Measurements from ENCODE around the gene MED28.

DNA sequence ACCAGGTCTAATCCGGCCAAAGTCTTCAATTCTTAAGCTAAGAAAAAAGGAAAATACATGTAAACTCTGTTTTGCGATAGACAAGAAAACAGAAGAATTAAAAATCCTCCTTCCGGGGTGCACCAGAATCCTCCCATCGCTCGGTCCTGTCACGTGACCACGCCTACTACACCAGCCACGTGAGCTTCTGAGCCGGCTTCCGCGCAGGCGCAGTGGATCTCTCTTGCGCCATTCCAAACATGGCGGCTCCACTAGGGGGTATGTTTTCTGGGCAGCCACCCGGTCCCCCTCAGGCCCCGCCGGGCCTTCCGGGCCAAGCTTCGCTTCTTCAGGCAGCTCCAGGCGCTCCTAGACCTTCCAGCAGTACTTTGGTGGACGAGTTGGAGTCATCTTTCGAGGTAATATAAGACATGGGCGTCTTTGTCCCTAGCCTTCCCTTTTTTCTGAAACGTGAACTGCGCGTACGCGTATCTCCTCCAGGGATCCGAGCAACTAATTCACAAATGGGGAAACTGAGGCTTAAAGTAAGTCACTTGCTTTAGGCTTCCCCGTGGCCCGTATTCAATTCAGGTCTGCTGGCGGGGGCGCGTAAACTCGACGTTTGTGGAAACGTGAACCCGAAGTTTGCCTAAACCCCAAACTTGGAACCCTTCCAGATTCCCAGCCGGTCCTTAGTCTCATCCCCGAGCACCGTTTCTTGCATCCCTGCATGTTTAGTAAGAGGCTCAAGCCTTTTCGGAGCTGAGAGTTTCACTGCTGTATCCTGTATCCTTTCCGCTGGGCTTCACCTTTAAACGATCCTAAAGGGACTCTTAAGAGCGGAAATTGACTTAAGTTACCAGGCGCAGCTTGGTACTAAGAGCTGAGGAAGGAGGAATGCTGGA, at the start of gene MED28:
- TF ChIP-seq, protein P1, sequence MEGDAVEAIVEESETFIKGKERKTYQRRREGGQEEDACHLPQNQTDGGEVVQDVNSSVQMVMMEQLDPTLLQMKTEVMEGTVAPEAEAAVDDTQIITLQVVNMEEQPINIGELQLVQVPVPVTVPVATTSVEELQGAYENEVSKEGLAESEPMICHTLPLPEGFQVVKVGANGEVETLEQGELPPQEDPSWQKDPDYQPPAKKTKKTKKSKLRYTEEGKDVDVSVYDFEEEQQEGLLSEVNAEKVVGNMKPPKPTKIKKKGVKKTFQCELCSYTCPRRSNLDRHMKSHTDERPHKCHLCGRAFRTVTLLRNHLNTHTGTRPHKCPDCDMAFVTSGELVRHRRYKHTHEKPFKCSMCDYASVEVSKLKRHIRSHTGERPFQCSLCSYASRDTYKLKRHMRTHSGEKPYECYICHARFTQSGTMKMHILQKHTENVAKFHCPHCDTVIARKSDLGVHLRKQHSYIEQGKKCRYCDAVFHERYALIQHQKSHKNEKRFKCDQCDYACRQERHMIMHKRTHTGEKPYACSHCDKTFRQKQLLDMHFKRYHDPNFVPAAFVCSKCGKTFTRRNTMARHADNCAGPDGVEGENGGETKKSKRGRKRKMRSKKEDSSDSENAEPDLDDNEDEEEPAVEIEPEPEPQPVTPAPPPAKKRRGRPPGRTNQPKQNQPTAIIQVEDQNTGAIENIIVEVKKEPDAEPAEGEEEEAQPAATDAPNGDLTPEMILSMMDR (IDR thresholded peaks at IDR 0.05), result peak in 1 of 7 experiments; percentile 18
- peak in 2 of 4 donors; percentile 39 to 81 for TF ChIP-seq POLR2A (IDR thresholded peaks at IDR 0.05)

Data from stomach (tissue), 4 donors.